GM10266 (cell line): ENCODE measurements around the gene ZCCHC17.

Experiments used
- DNase-seq: peaks from one replicate; pipeline ENCODE4 v3.0.0; 2012; ENCODE audit errors: extremely low spot score
- CTCF ChIP-seq: IDR thresholded peaks from 2 replicates; pipeline ENCODE4 v1.5.1; 2012; ENCODE audit warnings: mild to moderate bottlenecking, low read depth; ENCODE audit not compliant: control insufficient read depth, insufficient read depth; ENCODE audit errors: missing control alignments

The ZCCHC17 gene

GRCh38 chr1:31401241-31401640 lies 104.4 kb downstream of the ZCCHC17 start:
- no peak for TF ChIP-seq CTCF
- no peak for DNase-seq

GRCh38 chr1:31405578-31406245 lies 108.9 kb downstream of the ZCCHC17 start:
- TF ChIP-seq CTCF, result no peak
- DNase-seq, result no peak

- DNase-seq, result no peak
- TF ChIP-seq CTCF, result no peak
Observed at GRCh38 chr1:31407029-31407626, 110.3 kb downstream of the ZCCHC17 start.

DNA sequence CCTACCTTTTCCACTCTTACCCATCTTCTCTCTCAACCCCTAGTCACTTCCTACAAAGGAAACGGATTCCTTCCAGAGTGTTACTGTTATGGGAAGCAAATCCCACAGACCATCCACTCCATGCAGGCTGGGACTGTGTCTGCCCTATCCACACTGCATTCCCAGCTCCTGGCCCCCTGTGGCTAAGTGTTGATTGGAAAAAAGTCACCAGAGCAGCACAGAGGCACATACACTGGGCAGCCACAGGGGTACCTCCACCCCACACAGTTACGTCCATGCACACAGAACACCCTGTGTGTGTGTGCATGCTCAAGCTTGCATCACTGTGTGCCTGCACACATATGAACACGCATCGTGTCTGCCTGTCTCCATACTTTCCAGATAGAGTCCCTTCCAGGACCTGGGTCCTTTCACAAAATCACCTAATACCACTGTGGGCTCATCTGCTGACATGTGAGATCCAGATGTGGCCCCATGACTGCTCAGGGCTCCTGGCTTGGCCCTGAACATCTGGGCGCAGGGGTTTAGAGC lies 112.0 kb downstream of the ZCCHC17 start:
- no peak for DNase-seq
- TF ChIP-seq CTCF, result no peak

DNA sequence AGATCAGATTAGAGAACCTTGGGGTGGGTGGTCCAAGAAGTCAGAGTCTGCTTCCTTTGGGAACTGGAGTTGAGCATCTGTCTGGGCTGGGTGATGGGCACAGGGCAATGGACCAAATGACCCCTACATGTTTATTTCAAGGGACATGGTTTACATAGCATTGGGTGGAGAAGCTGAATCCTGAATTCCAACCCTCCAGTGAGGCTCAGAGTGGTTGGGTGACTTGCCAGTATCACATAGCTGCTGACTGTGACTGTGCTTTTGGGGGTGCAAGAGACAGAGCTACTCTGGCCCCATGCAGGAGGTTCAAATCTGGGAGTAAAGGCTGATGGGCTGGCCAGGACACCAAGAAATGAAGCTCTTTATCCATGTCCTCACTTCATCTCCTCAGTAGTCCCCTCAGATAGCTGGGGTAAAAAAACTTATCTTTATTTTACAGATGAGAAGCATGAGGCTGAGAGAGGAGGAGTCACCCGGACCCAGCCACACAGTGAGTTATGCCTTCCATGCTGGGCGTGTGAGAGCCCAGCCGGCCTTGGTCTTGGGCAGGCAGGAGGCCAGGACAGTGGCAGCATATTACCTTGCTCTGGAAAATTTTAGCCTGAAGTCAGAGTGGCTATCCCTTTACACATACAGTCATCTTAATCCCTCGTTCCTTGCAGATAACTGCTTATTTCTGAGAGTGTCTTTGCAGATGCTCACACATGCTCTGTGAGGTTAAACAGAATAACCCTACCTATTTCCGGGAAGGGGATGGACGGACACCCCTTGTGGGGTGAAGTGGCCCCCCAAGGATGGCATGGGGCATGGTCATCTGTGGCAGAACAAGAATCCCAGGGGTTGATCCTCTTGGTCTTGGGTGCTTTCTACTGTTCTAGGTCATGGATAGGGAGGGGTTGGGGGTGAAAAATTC lies 113.4 kb downstream of the ZCCHC17 start:
- no peak for TF ChIP-seq CTCF
- no peak for DNase-seq

DNA sequence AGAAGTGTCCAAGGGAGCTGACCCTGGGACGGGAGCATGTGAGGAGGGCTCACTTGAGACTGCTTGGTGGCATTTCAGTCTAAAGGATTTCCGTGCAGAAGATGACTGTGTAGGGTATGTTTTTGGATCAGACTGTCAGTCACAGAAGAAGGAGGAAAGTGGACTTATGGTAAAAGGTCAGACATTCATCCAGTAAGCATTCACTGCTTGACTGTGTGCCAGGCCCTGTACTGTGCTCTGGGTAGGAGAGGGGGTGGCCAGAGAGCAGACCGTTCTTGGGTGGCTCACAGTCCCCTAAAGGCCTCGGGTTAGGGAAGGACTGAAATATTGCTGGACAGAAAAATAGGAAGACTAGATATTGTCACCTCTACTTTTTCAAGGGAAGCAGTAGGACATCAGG lies 114.0 kb downstream of the ZCCHC17 start:
- no peak for TF ChIP-seq CTCF
- DNase-seq, result no peak
